ENCODE measurements around the gene SLC16A6.
"Not testable (repeated sequence)": the region's sequence is repeated elsewhere in the genome, so short reads cannot be mapped to it uniquely, and the experiment has no call there.

The SLC16A6 gene

DNA sequence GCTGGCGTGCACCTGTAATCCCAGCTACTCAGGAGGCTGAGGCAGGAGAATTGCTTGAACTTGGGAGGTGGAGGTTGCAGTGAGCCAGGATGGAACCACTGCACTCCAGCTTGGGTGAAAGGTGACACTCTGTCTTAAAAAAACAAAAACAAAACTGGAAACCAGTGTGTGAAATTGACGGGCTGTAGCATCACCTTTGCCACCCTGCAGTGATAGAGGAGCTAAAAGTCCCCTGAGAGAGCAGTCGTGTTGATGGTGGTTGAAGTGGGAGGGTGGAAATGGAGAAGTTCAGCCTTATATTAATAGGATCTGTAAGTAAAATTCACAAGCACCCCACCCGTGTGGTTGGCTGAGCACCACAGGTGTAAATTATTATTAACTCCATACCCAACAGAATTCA is 65.9 kb downstream of the SLC16A6 start:
- not testable (repeated sequence) for H3K4me3 ChIP-seq (ENCODE audit: low read length); H3K4me1 ChIP-seq (ENCODE audit: control insufficient read depth, insufficient read depth, low read length); H3K27me3 ChIP-seq (ENCODE audit: control insufficient read depth, insufficient read depth, low read length); H3K9ac ChIP-seq (ENCODE audit: low read depth, low read length); H3K4me2 ChIP-seq (ENCODE audit: low read length); H3K36me3 ChIP-seq (ENCODE audit: insufficient read depth, low read length); H3K9me3 ChIP-seq (replicated peaks; ENCODE audit: low read length)

DNA sequence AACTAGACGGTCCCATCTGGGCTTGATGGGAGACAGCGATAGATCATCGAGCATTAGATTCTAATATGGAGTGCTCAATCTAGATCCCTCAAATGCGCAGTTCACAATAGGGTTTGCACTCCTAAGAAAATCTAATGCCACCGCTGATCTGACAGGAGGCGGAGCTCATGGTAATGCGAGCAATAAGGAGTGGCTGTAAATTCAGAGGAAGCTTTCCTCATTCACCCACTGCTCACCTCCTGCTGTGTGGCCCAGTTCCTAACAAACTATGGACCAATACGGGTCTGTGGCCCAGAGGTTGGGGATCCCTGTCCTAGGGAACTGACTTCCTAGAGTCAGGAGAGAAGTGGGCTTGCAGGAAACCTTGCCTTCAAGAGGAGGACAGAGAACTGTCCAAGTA is 68.3 kb downstream of the SLC16A6 start:
- Histone ChIP-seq H3K9me3 (replicated peaks; ENCODE audit: low read length) (no peaks in the 10 kb centered on the region), H3K4me2 (ENCODE audit: low read length) (no peak overlapping the region), H3K36me3 (ENCODE audit: insufficient read depth, low read length) (no peaks in the 10 kb centered on the region), H3K4me3 (ENCODE audit: low read length) (no peak overlapping the region), H3K9ac (ENCODE audit: low read depth, low read length) (no peak overlapping the region), H3K4me1 (ENCODE audit: control insufficient read depth, insufficient read depth, low read length) (no peaks in the 10 kb centered on the region), H3K27me3 (ENCODE audit: control insufficient read depth, insufficient read depth, low read length) (no peaks in the 10 kb centered on the region)

DNA sequence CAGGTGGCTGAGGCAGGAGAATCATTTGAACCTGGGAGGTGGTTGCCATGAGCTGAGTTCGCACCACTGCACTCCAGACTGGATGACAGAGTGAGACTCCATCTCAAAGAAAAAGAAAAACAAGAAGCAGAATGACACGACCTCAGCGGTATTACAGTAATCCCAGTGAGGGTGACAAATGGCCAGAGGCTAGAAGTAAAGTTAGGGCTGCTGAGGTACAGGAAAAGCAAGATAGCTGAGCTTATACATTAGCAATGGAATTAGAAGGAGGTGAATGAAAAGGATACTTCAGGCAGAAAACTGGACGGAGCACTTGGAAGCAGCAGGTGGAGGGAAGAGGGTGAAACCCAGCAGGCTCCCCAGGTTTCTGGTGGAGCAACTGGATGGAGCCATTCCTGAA is 69.1 kb downstream of the SLC16A6 start:
- Histone ChIP-seq H3K27me3 (ENCODE audit: control insufficient read depth, insufficient read depth, low read length) (no peaks in the 10 kb centered on the region), H3K4me1 (ENCODE audit: control insufficient read depth, insufficient read depth, low read length) (no peaks in the 10 kb centered on the region), H3K36me3 (ENCODE audit: insufficient read depth, low read length) (no peaks in the 10 kb centered on the region), H3K4me3 (ENCODE audit: low read length) (no peak overlapping the region), H3K4me2 (ENCODE audit: low read length) (no peak overlapping the region), H3K9ac (ENCODE audit: low read depth, low read length) (no peak overlapping the region), H3K9me3 (replicated peaks; ENCODE audit: low read length) (no peaks in the 10 kb centered on the region)

DNA sequence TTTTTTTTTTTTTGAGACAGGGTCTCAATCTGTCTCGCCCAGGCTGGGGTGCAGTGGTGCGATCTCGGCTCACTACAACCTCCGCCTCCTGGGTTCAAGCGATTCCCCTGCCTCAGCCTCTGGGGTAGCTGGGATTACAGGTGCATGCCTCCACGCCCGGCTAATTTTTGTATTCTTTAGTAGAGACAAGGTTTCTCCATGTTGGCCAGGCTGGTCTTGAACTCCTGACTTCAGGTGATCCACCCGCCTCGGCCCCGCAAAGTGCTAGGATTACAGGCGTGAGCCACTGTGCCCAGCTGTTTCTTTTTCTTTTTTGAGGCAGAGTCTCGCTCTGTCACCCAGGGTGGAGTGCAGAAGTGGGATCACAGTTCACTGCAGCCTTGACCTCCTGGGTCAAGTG is 70.1 kb downstream of the SLC16A6 start:
- not testable (repeated sequence) for H3K4me3 ChIP-seq (ENCODE audit: low read length); H3K9me3 ChIP-seq (replicated peaks; ENCODE audit: low read length); H3K4me2 ChIP-seq (ENCODE audit: low read length); H3K27me3 ChIP-seq (ENCODE audit: control insufficient read depth, insufficient read depth, low read length); H3K4me1 ChIP-seq (ENCODE audit: control insufficient read depth, insufficient read depth, low read length); H3K36me3 ChIP-seq (ENCODE audit: insufficient read depth, low read length); H3K9ac ChIP-seq (ENCODE audit: low read depth, low read length)

DNA sequence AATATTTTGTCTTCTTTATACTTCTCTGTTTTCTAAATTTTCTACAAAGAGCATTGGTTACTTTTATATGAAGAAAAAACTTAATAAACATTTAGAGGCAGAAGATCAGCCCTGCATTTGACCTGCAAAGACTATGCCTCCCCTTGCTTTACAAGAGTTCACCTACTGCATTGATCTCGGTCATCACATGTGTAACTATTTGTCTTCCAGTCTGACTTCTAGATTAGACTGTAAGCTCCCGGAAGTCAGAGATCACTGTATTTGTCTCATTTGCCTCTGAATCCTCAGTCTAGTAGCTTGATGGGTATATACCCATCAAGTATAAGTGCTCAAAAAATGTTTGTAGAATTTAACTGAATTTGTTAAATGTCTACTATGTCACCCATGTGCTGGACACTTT is 70.7 kb downstream of the SLC16A6 start:
- H3K36me3 ChIP-seq (ENCODE audit: insufficient read depth, low read length); H3K4me2 ChIP-seq (ENCODE audit: low read length); H3K9me3 ChIP-seq (replicated peaks; ENCODE audit: low read length); H3K9ac ChIP-seq (ENCODE audit: low read depth, low read length); H3K4me1 ChIP-seq (ENCODE audit: control insufficient read depth, insufficient read depth, low read length); H3K27me3 ChIP-seq (ENCODE audit: control insufficient read depth, insufficient read depth, low read length); H3K4me3 ChIP-seq (ENCODE audit: low read length): not testable (repeated sequence)

DNA sequence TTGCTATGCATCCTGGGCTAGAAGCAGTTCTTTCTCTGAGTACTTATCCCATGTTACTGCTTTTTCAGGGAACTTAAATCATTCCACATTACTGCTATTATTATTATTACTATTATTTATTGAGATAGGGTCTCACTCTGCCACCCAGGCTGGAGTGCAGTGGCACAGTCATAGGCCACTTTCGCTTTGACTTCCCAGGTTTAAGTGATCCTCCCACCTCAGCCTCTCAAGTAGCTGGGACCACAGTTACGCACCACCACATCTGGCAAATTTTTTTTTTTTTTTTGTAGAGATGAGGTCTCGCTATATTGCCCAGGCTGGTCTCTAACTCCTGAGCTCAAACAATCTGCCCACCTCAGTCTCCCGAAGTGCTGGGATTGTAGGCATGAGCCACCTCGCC is 71.5 kb downstream of the SLC16A6 start:
- not testable (repeated sequence) for H3K9ac ChIP-seq (ENCODE audit: low read depth, low read length); H3K4me1 ChIP-seq (ENCODE audit: control insufficient read depth, insufficient read depth, low read length); H3K27me3 ChIP-seq (ENCODE audit: control insufficient read depth, insufficient read depth, low read length); H3K4me3 ChIP-seq (ENCODE audit: low read length); H3K36me3 ChIP-seq (ENCODE audit: insufficient read depth, low read length); H3K4me2 ChIP-seq (ENCODE audit: low read length); H3K9me3 ChIP-seq (replicated peaks; ENCODE audit: low read length)
